GM12878 (cell line): ENCODE results near the gene BPNT1. TPM values are rescaled to one million over a fixed set of nuclear protein-coding genes. Genes with fewer than 3 reads are reported as not detected.
A peak's percentile ranks its signal among the peaks of the same experiment; 100 is the strongest.
"Not testable (repeated sequence)": the region's sequence is repeated elsewhere in the genome, so short reads cannot be mapped to it uniquely, and the experiment has no call there.

Source experiments
- ATAC-seq: fragments of 200-7000 bp; cut with Tn5 transposase; 3 replicates; pipeline ENCODE4 v1.9.1; 2020; ENCODE audit warnings: mild to moderate bottlenecking, moderate library complexity
- BruUV-seq: library from RNA; stranded (reverse); fragments of 400-500 nt; replicated peaks from 2 replicates; lab custom pipeline; 2021; lab: Mats Ljungman, UMichigan
- CTCF ChIA-PET: fragments of 300-600 bp; sonication (Branson Sonifier 250); formaldehyde crosslinking; extraction: SDS; loops from one replicate; lab custom pipeline; 2021; ENCODE audit warnings: inconsistent platforms; lab: Yijun Ruan, JAX
- POLR2A ChIA-PET: fragments of 350-600 bp; formaldehyde crosslinking; extraction: SDS; loops from one replicate; lab custom pipeline; 2021; ENCODE audit warnings: inconsistent platforms; lab: Charles Lee
- RAD21 ChIA-PET: fragments of 300-600 bp; sonication (Branson Sonifier 250); formaldehyde crosslinking; loops from one replicate; lab custom pipeline; 2023; ENCODE audit warnings: antibody characterized with exemption; ENCODE audit not compliant: unreplicated experiment; lab: Charles Lee
- SMC1A ChIA-PET: fragments of 300-600 bp; sonication (Branson Sonifier 250); formaldehyde crosslinking; loops from one replicate; lab custom pipeline; 2023; ENCODE audit not compliant: unreplicated experiment, uncharacterized antibody; lab: Charles Lee
- DNase-seq: peaks from one replicate; pipeline ENCODE4 v3.0.0-alpha.2; 2011; ENCODE audit warnings: low read depth, low spot score
- FAIRE-seq: peaks from 3 replicates; lab custom pipeline; 2011; peaks lifted over from hg19 to GRCh38; lab: Jason Lieb, UNC
- H2AFZ ChIP-seq: 2 replicates; pipeline ENCODE4 v1.6.0; 2011; ENCODE audit warnings: low read depth, low read length, control low read depth; ENCODE audit not compliant: control insufficient read depth
- H3K27ac ChIP-seq: 2 replicates; pipeline ENCODE4 v1.5.1; 2011; ENCODE audit warnings: control low read depth; ENCODE audit not compliant: control insufficient read depth, insufficient read depth
- H3K27me3 ChIP-seq, 2 experiments: replicated peaks in 1 of 2; 2 replicates each; pipeline versions ENCODE4 v1.6.0 to v1.6.1; 2011; ENCODE audit warnings: low read length in 1 of 2; ENCODE audit not compliant: control insufficient read depth in 2 of 2, insufficient read depth in 2 of 2
- H3K36me3 ChIP-seq, 2 experiments: 2 replicates each; pipeline ENCODE4 v1.5.1; 2011; ENCODE audit warnings: low read length in 1 of 2; ENCODE audit not compliant: control insufficient read depth in 2 of 2, insufficient read depth in 2 of 2
- H3K4me1 ChIP-seq: 2 replicates; pipeline ENCODE4 v1.6.1; 2011; ENCODE audit warnings: mild to moderate bottlenecking, low read length, moderate library complexity, mixed read lengths; ENCODE audit not compliant: control insufficient read depth, insufficient read depth
- H3K4me2 ChIP-seq: 2 replicates; pipeline ENCODE4 v1.6.0; 2011; ENCODE audit warnings: control low read depth; ENCODE audit not compliant: control insufficient read depth, insufficient read depth
- H3K4me3 ChIP-seq: fragments of 200-600 bp; sonication (generic); 2 replicates; pipeline ENCODE4 v1.5.1; 2016
- H3K79me2 ChIP-seq: 2 replicates; pipeline ENCODE4 v1.6.0; 2011; ENCODE audit warnings: low read length; ENCODE audit not compliant: control insufficient read depth, insufficient read depth
- H3K9ac ChIP-seq: 2 replicates; pipeline ENCODE4 v1.8.0; 2011; ENCODE audit warnings: low read length, control low read depth, mixed read lengths; ENCODE audit not compliant: control insufficient read depth, insufficient read depth
- H3K9me3 ChIP-seq: replicated peaks from 3 replicates; pipeline ENCODE4 v1.5.1; 2011; ENCODE audit warnings: mild to moderate bottlenecking, low read length; ENCODE audit not compliant: control insufficient read depth, insufficient read depth
- H4K20me1 ChIP-seq: 2 replicates; pipeline ENCODE4 v1.6.0; 2011; ENCODE audit not compliant: control insufficient read depth, insufficient read depth
- CHD2 ChIP-seq: IDR thresholded peaks from 2 replicates; pipeline ENCODE4 v1.6.1; 2011; ENCODE audit warnings: low read depth, low read length, improper control_type of control experiment, borderline replicate concordance
- E4F1 ChIP-seq: fragments of 450-650 bp; IDR thresholded peaks from 2 replicates; pipeline ENCODE4 v1.6.1; 2018; ENCODE audit warnings: borderline replicate concordance, mild to moderate bottlenecking; ENCODE audit not compliant: partially characterized antibody
- MEF2A ChIP-seq: IDR thresholded peaks from 2 replicates; pipeline ENCODE4 v1.6.1; 2011; ENCODE audit warnings: low read depth, mild to moderate bottlenecking, low read length, moderate library complexity; ENCODE audit not compliant: insufficient read depth
- TBL1XR1 ChIP-seq: IDR thresholded peaks from 2 replicates; pipeline ENCODE4 v1.6.1; 2012; ENCODE audit warnings: low read depth, low read length, improper control_type of control experiment
- ZSCAN29 ChIP-seq: fragments of 450-650 bp; IDR thresholded peaks from 2 replicates; pipeline ENCODE4 v1.6.1; 2017; ENCODE audit warnings: mild to moderate bottlenecking, moderate library complexity
- WGBS: methylation state at CpG from one replicate; pipeline ENCODE4 v1.1.6; 2016; ENCODE audit warnings: low lambda C conversion rate; ENCODE audit not compliant: insufficient replicate concordance, insufficient coverage; ENCODE audit errors: missing lambda C conversion rate; 5-methylcytosine and 5-hydroxymethylcytosine counted together
- in situ Hi-C: fragments of 300-500 bp; cut with MboI; formaldehyde crosslinking; loops from 9 replicates; pipeline ENCODE4 v1.14.3; 2018; ENCODE audit warnings: mixed read lengths
- intact Hi-C: fragments of 100-400 bp; cut with micrococcal nuclease; formaldehyde crosslinking; loops from one replicate; pipeline ENCODE4 v1.14.2; 2022; ENCODE audit not compliant: unreplicated experiment
- polyA plus RNA-seq, 11 experiments: library from polyadenylated mRNA; depleted of rRNA in 4 of 11; unstranded in 6 of 11; stranded (reverse) in 5 of 11; fragments of >200 nt; fragmentation: Nextera tagmentation in 4 of 11; fragmentation: Illumina TruSeq in 1 of 11; extraction: Ambion mirVana in 4 of 11; extraction: Trizol in 1 of 11; gene quantifications; 1 replicate in 1 of 11; 2 replicates in 10 of 11; pipeline versions ENCODE4 v1.2.1 to v1.2.3, GENCODE V29; 2011 to 2016; ENCODE audit warnings: inconsistent platforms in 2 of 11, missing spikeins in 2 of 11, low read depth in 1 of 11
- total RNA-seq, 4 experiments: library from RNA; depleted of rRNA in 3 of 4; stranded (reverse); fragments of >200 nt in 3 of 4; fragmentation: Illumina TruSeq in 1 of 4; extraction: Trizol in 1 of 4; gene quantifications; 2 replicates each; pipeline versions ENCODE4 v1.2.1 to v1.2.3, GENCODE V29; 2013 to 2021

BPNT1 gene
- total and polyA plus RNA-seq, 10 of the 15 experiments (the other 5 are each of a cell fraction or from before 2014, with no cell fraction given) = 35.5 to 78.4 (median 45.4) TPM

GRCh38 chr1:220038640-220039039, 50.9 kb downstream of the BPNT1 start (continued):
- no peak for TF ChIP-seq E4F1
- no peak for TF ChIP-seq MEF2A
- no peak for TF ChIP-seq ZSCAN29
- TF ChIP-seq CHD2 = no peak
- TF ChIP-seq TBL1XR1 = no peak

DNA sequence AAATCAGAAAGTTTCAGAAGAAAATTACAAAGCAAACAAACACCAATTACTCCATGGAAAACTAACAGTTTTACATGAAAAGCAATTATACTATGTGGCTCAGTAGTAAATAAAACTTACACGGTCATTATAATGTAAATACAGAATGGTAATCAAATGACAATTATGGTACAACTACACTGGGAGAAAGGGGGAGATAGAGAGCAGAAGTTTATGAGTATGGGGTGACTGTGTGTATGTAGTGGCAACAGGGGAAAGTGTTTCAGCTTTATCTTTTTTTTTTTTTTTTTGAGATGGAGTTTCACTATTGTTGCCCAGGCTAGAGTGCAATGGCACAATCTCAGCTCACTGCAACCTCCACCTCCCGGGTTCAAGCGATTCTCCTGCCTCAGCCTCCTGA, 51.8 kb downstream of the BPNT1 start:
- peaks cover 32% of the 10 kb centered on the region for H3K79me2 ChIP-seq
- H3K9ac ChIP-seq, H3K4me2 ChIP-seq, BruUV-seq, FAIRE-seq, H4K20me1 ChIP-seq, H3K27ac ChIP-seq, SMC1A ChIA-PET, H3K36me3 ChIP-seq, H3K4me1 ChIP-seq, DNase-seq, POLR2A ChIA-PET, in situ Hi-C loops, H3K9me3 ChIP-seq, H2AFZ ChIP-seq, H3K4me3 ChIP-seq, intact Hi-C loops, H3K27me3 ChIP-seq: not testable (repeated sequence)
- WGBS = 81% methylated on average over 3 of the region's 3 CpGs
- ATAC-seq = peak; percentile 64
- CTCF ChIA-PET = interaction anchor here (0.9 to 1.7 kb wide), 3 partner anchors 12 to 48 kb away, joined by 3 to 4 read pairs (median 3); no protein-coding TSS in a partner anchor
- RAD21 ChIA-PET = interaction anchor here (1.0 kb wide), 1 partner anchor 19 kb away, joined by 3 read pairs; no protein-coding TSS in a partner anchor
